Mesenchymal stem cell (in vitro differentiated cells and primary cell): ENCODE data around the gene HIVEP1.

ENCODE experiments used
- DNase-seq: peaks from one replicate; pipeline ENCODE4 v3.0.0-alpha.2; 2013
- H2AFZ ChIP-seq: one replicate; pipeline ENCODE4 v1.6.1; 2013; ENCODE audit warnings: low read depth, mild to moderate bottlenecking, control low read depth, inconsistent platforms, low read length, moderate library complexity
- H2AK5ac ChIP-seq: 2 replicates; pipeline ENCODE4 v1.6.1; 2013; ENCODE audit warnings: low read length, moderate library complexity, mild to moderate bottlenecking, inconsistent platforms; ENCODE audit not compliant: severe bottlenecking
- H2BK120ac ChIP-seq: one replicate; pipeline ENCODE4 v1.6.1; 2013; ENCODE audit warnings: low read depth, mild to moderate bottlenecking, inconsistent platforms, low read length, moderate library complexity
- H2BK12ac ChIP-seq, 2 experiments: one replicate each; pipeline ENCODE4 v1.6.1; 2013; ENCODE audit warnings: inconsistent platforms in 2 of 2, low read length in 2 of 2, mild to moderate bottlenecking in 2 of 2, moderate library complexity in 2 of 2, control low read depth in 1 of 2
- H2BK15ac ChIP-seq: one replicate; pipeline ENCODE4 v1.6.1; 2013; ENCODE audit warnings: mild to moderate bottlenecking, low read depth, inconsistent platforms; ENCODE audit not compliant: poor library complexity, severe bottlenecking
- H2BK5ac ChIP-seq: 2 replicates; pipeline ENCODE4 v1.6.1; 2013; ENCODE audit warnings: low read depth, mild to moderate bottlenecking, low read length, control low read depth, inconsistent platforms; ENCODE audit not compliant: poor library complexity, severe bottlenecking
- H3K14ac ChIP-seq, 2 experiments: one replicate each; pipeline ENCODE4 v1.6.1; 2013; ENCODE audit warnings: inconsistent platforms in 2 of 2, low read length in 2 of 2, control low read depth in 1 of 2, mild to moderate bottlenecking in 1 of 2, moderate library complexity in 1 of 2
- H3K18ac ChIP-seq, 2 experiments: one replicate each; pipeline ENCODE4 v1.6.1; 2013; ENCODE audit warnings: inconsistent platforms in 2 of 2, low read length in 2 of 2, control low read depth in 1 of 2, low read depth in 1 of 2, mild to moderate bottlenecking in 1 of 2
- H3K23ac ChIP-seq, 2 experiments: one replicate each; pipeline ENCODE4 v1.6.1; 2013; ENCODE audit warnings: inconsistent platforms in 2 of 2, low read length in 2 of 2, mild to moderate bottlenecking in 2 of 2, moderate library complexity in 2 of 2, control low read depth in 1 of 2
- H3K27ac ChIP-seq: 2 replicates; pipeline ENCODE4 v1.5.1; 2013; ENCODE audit warnings: mild to moderate bottlenecking, moderate library complexity, low read length, control low read depth, inconsistent platforms; ENCODE audit not compliant: poor library complexity, severe bottlenecking
- H3K27me3 ChIP-seq, 2 experiments: 2 replicates each; pipeline versions ENCODE4 v1.6.1 to v1.7.0; 2013; ENCODE audit warnings: low read length in 2 of 2, mild to moderate bottlenecking in 2 of 2, moderate library complexity in 2 of 2, control low read depth in 1 of 2, inconsistent platforms in 1 of 2; ENCODE audit not compliant: control insufficient read depth in 1 of 2, insufficient read depth in 1 of 2
- H3K36me3 ChIP-seq, 2 experiments: 2 replicates each; pipeline versions ENCODE4 v1.6.1 to v1.7.0; 2013; ENCODE audit warnings: low read length in 2 of 2, control low read depth in 1 of 2, inconsistent platforms in 1 of 2, low read depth in 1 of 2, mild to moderate bottlenecking in 1 of 2; ENCODE audit not compliant: insufficient read depth in 2 of 2, control insufficient read depth in 1 of 2
- H3K4ac ChIP-seq, 2 experiments: one replicate each; pipeline ENCODE4 v1.6.1; 2013; ENCODE audit warnings: inconsistent platforms in 2 of 2, low read length in 2 of 2, mild to moderate bottlenecking in 2 of 2, moderate library complexity in 2 of 2, control low read depth in 1 of 2, low read depth in 1 of 2
- H3K4me1 ChIP-seq: 2 replicates; pipeline ENCODE4 v1.6.1; 2013; ENCODE audit warnings: low read depth, low read length, control low read depth; ENCODE audit not compliant: control insufficient read depth, insufficient read depth
- H3K4me2 ChIP-seq: 2 replicates; pipeline ENCODE4 v1.6.1; 2013; ENCODE audit warnings: low read length, mild to moderate bottlenecking, inconsistent platforms; ENCODE audit not compliant: poor library complexity, severe bottlenecking
- H3K4me3 ChIP-seq, 2 experiments: 2 replicates each; pipeline versions ENCODE4 v1.5.1 to v1.7.0; 2013; ENCODE audit warnings: low read length in 2 of 2, mild to moderate bottlenecking in 2 of 2, control low read depth in 1 of 2, low read depth in 1 of 2; ENCODE audit not compliant: insufficient read depth in 1 of 2
- H3K79me1 ChIP-seq: replicated peaks from 2 replicates; pipeline ENCODE4 v1.6.1; 2013; ENCODE audit warnings: mild to moderate bottlenecking, control low read depth, low read length, inconsistent platforms; ENCODE audit not compliant: poor library complexity, severe bottlenecking
- H3K9ac ChIP-seq: 2 replicates; pipeline ENCODE4 v1.7.0; 2013; ENCODE audit warnings: mild to moderate bottlenecking, low read length, moderate library complexity
- H3K9me3 ChIP-seq: 2 replicates; pipeline ENCODE4 v1.7.0; 2013; ENCODE audit warnings: mild to moderate bottlenecking, low read length; ENCODE audit not compliant: control insufficient read depth
- H4K8ac ChIP-seq: one replicate; pipeline ENCODE4 v1.6.1; 2013; ENCODE audit warnings: inconsistent platforms, mild to moderate bottlenecking, low read length, moderate library complexity
- H4K91ac ChIP-seq: one replicate; pipeline ENCODE4 v1.6.1; 2013; ENCODE audit warnings: mild to moderate bottlenecking, low read length, inconsistent platforms
- WGBS: methylation state at CpG from one replicate; pipeline ENCODE4 v1.1.7; 2013; ENCODE audit warnings: mixed read lengths; 5-methylcytosine and 5-hydroxymethylcytosine counted together

Gene HIVEP1

DNA sequence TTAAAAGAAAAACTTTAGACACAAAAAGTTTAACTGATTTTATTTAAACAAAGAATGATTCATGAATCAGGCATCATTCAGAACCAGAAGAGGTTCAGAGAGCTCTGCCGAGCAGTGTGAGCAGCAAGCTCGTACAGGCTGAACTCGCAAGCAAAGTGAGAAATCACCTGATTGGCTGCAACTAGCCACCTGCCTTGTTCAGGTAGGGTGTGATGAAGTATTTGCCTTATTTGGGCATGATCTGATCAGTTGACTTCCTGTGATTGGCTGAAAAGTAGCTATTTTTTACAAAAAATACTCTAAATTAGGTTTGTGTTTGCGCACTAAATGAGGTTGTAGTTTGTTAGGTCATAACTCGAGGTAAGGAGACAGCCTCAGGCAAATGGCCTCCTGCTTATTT, 80.7 kb downstream of the HIVEP1 start:
- no peak overlapping the region for H2BK12ac ChIP-seq
- no peak overlapping the region for H2BK120ac ChIP-seq
- DNase-seq: no peak
- no peak overlapping the region for H2AK5ac ChIP-seq
- no peak overlapping the region for H3K18ac ChIP-seq
- H4K91ac ChIP-seq: no peak overlapping the region
- no peak overlapping the region for H2BK15ac ChIP-seq
- H3K27me3 ChIP-seq: no peaks in the 10 kb centered on the region
- no peak overlapping the region for H3K14ac ChIP-seq
- H3K4me1 ChIP-seq: no peaks in the 10 kb centered on the region
- no peak overlapping the region for H3K9ac ChIP-seq
- H3K4me3 ChIP-seq: no peak overlapping the region
- no peak overlapping the region for H4K8ac ChIP-seq
- H3K36me3 ChIP-seq: peaks cover 3 to 21% of the 10 kb centered on the region in 2 experiments
- WGBS: 96% methylated on average over 3 of the region's 5 CpGs
- H3K23ac ChIP-seq: no peak overlapping the region
- H2BK5ac ChIP-seq: no peak overlapping the region
- no peak overlapping the region for H3K4ac ChIP-seq
- H3K4me2 ChIP-seq: no peak overlapping the region
- no peak overlapping the region for H3K27ac ChIP-seq
- H2AFZ ChIP-seq: no peak overlapping the region
- H3K79me1 ChIP-seq: peaks cover 10% of the 10 kb centered on the region
- H3K9me3 ChIP-seq: no peaks in the 10 kb centered on the region

DNA sequence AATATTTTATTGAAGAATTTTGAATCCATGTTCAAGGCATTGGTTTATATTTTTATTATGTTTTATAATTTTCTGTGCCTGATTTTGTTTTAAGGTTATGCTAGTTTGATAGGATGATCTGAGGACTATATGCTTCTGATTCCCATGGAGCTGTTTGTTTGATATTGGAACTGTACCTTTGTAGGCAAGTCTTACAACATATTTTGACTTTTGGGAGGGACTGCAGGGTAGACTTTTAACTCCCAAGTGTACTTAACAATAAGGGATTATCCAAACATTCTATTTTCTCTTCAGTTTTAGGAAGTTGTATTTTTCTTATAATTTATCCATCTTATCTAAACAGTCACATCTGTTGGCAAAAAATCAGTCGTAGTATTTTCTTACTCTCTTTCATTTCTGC, 82.6 kb downstream of the HIVEP1 start:
- Histone ChIP-seq H3K4me1 (peaks cover 1% of the 10 kb centered on the region), H2BK120ac (no peak overlapping the region), H3K4me3 (no peak overlapping the region), H3K4ac (no peak overlapping the region), H3K27me3 (no peaks in the 10 kb centered on the region), H3K23ac (no peak overlapping the region), H2AFZ (no peak overlapping the region), H3K14ac (no peak overlapping the region), H3K18ac (no peak overlapping the region), H2AK5ac (no peak overlapping the region), H2BK5ac (no peak overlapping the region), H3K27ac (no peak overlapping the region), H3K4me2 (no peak overlapping the region), H3K36me3 (peaks cover 3 to 15% of the 10 kb centered on the region in 2 experiments), H4K8ac (no peak overlapping the region), H3K79me1 (peaks cover 8% of the 10 kb centered on the region), H3K9me3 (no peaks in the 10 kb centered on the region), H3K9ac (peak overlapping the region; percentile 64), H4K91ac (no peak overlapping the region), H2BK12ac (no peak overlapping the region), H2BK15ac (no peak overlapping the region)
- WGBS: no CpG with 5 or more reads among the region's 1 CpG
- DNase-seq: no peak

GRCh38 chr6:12096342-12096741, 84.2 kb downstream of the HIVEP1 start:
- H3K23ac ChIP-seq: no peak overlapping the region
- H2AFZ ChIP-seq: no peak overlapping the region
- no peaks in the 10 kb centered on the region for H3K27me3 ChIP-seq
- no peak overlapping the region for H3K4me3 ChIP-seq
- peaks cover 5% of the 10 kb centered on the region for H3K79me1 ChIP-seq
- H3K4me1 ChIP-seq: peaks cover 1% of the 10 kb centered on the region
- no peak overlapping the region for H2BK15ac ChIP-seq
- H2BK5ac ChIP-seq: no peak overlapping the region
- H2AK5ac ChIP-seq: no peak overlapping the region
- no peak overlapping the region for H2BK12ac ChIP-seq
- H2BK120ac ChIP-seq: no peak overlapping the region
- no peak overlapping the region for H3K4ac ChIP-seq
- no CpG with 5 or more reads among the region's 3 CpGs for WGBS
- no peak overlapping the region for H3K4me2 ChIP-seq
- H3K14ac ChIP-seq: no peak overlapping the region
- DNase-seq: no peak
- no peak overlapping the region for H3K9ac ChIP-seq
- H4K91ac ChIP-seq: no peak overlapping the region
- H4K8ac ChIP-seq: no peak overlapping the region
- H3K9me3 ChIP-seq: no peaks in the 10 kb centered on the region
- H3K18ac ChIP-seq: no peak overlapping the region
- peaks cover 0 to 15% of the 10 kb centered on the region in 2 experiments for H3K36me3 ChIP-seq
- no peak overlapping the region for H3K27ac ChIP-seq

DNA sequence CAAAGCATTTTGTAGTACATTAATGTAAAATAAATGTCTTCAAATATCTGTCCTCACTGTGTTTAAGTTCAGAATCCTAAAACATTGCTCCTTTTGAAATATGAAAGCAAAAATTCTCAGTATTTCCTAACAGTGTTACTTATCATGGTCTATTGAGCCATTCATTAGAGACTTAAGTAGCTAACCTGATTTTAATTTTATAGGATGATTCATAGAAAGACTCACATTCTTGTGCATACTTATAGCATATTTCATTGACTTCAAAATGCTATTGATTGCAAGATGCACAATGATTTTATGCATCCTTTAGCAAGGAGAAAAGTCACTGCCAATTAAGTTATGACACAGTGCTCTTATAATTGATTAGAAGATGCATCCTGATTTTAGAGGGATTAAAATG, 85.7 kb downstream of the HIVEP1 start:
- H2BK12ac ChIP-seq: no peak overlapping the region
- peaks cover 0 to 3% of the 10 kb centered on the region in 2 experiments for H3K36me3 ChIP-seq
- H2AFZ ChIP-seq: no peak overlapping the region
- no peak overlapping the region for H3K27ac ChIP-seq
- H2BK5ac ChIP-seq: no peak overlapping the region
- H3K18ac ChIP-seq: no peak overlapping the region
- no peak overlapping the region for H2BK120ac ChIP-seq
- no peak overlapping the region for H3K4me3 ChIP-seq
- no peak overlapping the region for H3K14ac ChIP-seq
- H2AK5ac ChIP-seq: no peak overlapping the region
- H3K4ac ChIP-seq: no peak overlapping the region
- H3K9me3 ChIP-seq: no peaks in the 10 kb centered on the region
- DNase-seq: no peak
- H4K8ac ChIP-seq: no peak overlapping the region
- no peak overlapping the region for H4K91ac ChIP-seq
- peaks cover 1% of the 10 kb centered on the region for H3K4me1 ChIP-seq
- H3K23ac ChIP-seq: no peak overlapping the region
- H3K79me1 ChIP-seq: peaks cover 3% of the 10 kb centered on the region
- H3K9ac ChIP-seq: no peak overlapping the region
- H3K4me2 ChIP-seq: no peak overlapping the region
- no peak overlapping the region for H2BK15ac ChIP-seq
- no peaks in the 10 kb centered on the region for H3K27me3 ChIP-seq
